OCI-LY3 (cell line): ENCODE results near the gene SLF2.

Experiments
- H2AFZ ChIP-seq: fragments of 200-600, 300-600 bp; shearing (Covaris generic); 2 replicates; pipeline ENCODE4 v1.6.0; 2014; ENCODE audit warnings: antibody characterized with exemption, low read depth, low read length
- H3K27ac ChIP-seq: fragments of 200-600, 300-600 bp; sonication (generic); 2 replicates; pipeline ENCODE4 v1.5.1; 2014; ENCODE audit warnings: mild to moderate bottlenecking, low read length, moderate library complexity, mixed read lengths
- H3K27me3 ChIP-seq: fragments of 200-600, 300-600 bp; sonication (generic); 2 replicates; pipeline ENCODE4 v1.6.1; 2014; ENCODE audit warnings: low read depth, low read length, mixed read lengths
- H3K36me3 ChIP-seq: fragments of 200-600, 300-600 bp; sonication (generic); replicated peaks from 2 replicates; pipeline ENCODE3; 2014; ENCODE audit warnings: low read depth, low read length, mixed read lengths
- H3K4me1 ChIP-seq: fragments of 300-600, 200-600 bp; sonication (generic); 2 replicates; pipeline ENCODE4 v1.6.1; 2014; ENCODE audit warnings: low read length, mixed read lengths
- H3K4me2 ChIP-seq: fragments of 200-600, 300-600 bp; sonication (generic); 2 replicates; pipeline ENCODE4 v1.6.1; 2014; ENCODE audit warnings: low read length, mixed read lengths
- H3K4me3 ChIP-seq: fragments of 300-600, 200-600 bp; sonication (generic); 2 replicates; pipeline ENCODE4 v1.5.1; 2014; ENCODE audit warnings: antibody characterized with exemption, mild to moderate bottlenecking, low read length, moderate library complexity
- H3K79me2 ChIP-seq: fragments of 300-600, 200-600 bp; shearing (Covaris generic); 2 replicates; pipeline ENCODE4 v1.6.1; 2014; ENCODE audit warnings: mild to moderate bottlenecking, low read length, mixed read lengths
- H3K9ac ChIP-seq: fragments of 300-600, 200-600 bp; shearing (Covaris generic); 2 replicates; pipeline ENCODE4 v1.6.0; 2014; ENCODE audit warnings: mild to moderate bottlenecking, low read length, moderate library complexity
- H3K9me3 ChIP-seq: fragments of 200-600, 300-600 bp; shearing (Covaris generic); 2 replicates; pipeline ENCODE4 v1.6.1; 2014; ENCODE audit warnings: low read length, mixed read lengths; ENCODE audit not compliant: insufficient read depth
- H4K20me1 ChIP-seq: fragments of 200-600, 300-600 bp; sonication (generic); 2 replicates; pipeline ENCODE4 v1.6.1; 2016; ENCODE audit warnings: low read length, mixed read lengths; ENCODE audit not compliant: insufficient read depth
- EZH2phosphoT487 ChIP-seq: fragments of 200-600 bp; shearing (Covaris generic); IDR thresholded peaks from 2 replicates; pipeline ENCODE4 v1.6.1; 2018; ENCODE audit warnings: antibody characterized with exemption, mixed run types, low read depth
- TF ChIP-seq, protein P1 (sequence below): fragments of 200-600, 300-600 bp; sonication (generic); IDR thresholded peaks from 2 replicates; pipeline ENCODE4 v1.5.1; 2014; ENCODE audit warnings: antibody characterized with exemption, low read length, low read depth

The SLF2 gene

DNA sequence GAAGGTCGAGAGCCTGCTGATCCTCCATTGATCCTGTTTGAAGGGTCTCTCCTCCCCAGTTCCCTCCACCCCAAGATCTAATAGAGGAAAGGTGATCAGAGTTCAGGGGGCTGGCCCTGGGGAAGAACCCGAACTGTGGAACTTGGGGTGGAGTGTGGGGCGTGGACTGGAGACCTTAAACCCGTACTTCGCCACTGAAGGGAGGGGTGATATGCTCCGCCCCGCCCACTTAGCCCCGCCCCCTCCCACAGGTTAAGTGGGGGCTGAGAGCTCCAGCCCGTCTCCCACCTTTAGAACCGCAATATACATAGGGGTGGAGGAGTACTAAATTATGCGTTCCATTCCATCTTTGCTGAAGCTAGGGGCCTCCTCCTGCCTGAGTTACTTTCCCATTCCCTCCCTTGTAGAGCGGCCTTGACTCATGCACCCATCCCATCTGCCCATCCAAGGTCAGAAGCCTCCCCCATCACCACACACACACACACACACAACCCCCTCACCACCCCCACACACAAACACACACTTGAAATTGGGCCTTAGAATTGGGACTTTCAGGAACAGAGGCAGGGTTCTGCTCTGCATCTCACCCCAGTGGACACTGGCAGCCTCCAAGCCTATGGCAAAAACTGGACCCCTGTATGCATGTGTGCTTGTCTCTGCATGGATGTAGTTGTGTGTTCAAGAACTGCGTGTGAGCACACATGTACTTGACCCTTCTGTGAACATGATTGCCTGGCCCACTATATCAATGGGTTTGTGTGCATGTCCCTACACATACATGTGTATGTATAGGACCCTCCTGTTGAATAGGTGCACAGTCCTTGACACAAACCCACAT, 57.5 kb downstream of the SLF2 start:
- H3K9ac ChIP-seq = peak overlapping the region; percentile 51; the same call in 1 of the 2 replicates
- H3K27ac ChIP-seq = no peak overlapping the region
- no peak overlapping the region for H2AFZ ChIP-seq
- H3K4me2 ChIP-seq = peak overlapping the region; percentile 79
- no peaks in the 10 kb centered on the region for H3K9me3 ChIP-seq
- peak overlapping the region; percentile 85 for H3K4me3 ChIP-seq
- no peaks in the 10 kb centered on the region for H3K36me3 ChIP-seq
- H4K20me1 ChIP-seq = no peaks in the 10 kb centered on the region
- no peaks in the 10 kb centered on the region for H3K79me2 ChIP-seq
- no peaks in the 10 kb centered on the region for H3K27me3 ChIP-seq
- peaks cover 7% of the 10 kb centered on the region; the same call in 1 of the 2 replicates for H3K4me1 ChIP-seq
- TF ChIP-seq EZH2phosphoT487 = no peak
- TF ChIP-seq, protein P1, sequence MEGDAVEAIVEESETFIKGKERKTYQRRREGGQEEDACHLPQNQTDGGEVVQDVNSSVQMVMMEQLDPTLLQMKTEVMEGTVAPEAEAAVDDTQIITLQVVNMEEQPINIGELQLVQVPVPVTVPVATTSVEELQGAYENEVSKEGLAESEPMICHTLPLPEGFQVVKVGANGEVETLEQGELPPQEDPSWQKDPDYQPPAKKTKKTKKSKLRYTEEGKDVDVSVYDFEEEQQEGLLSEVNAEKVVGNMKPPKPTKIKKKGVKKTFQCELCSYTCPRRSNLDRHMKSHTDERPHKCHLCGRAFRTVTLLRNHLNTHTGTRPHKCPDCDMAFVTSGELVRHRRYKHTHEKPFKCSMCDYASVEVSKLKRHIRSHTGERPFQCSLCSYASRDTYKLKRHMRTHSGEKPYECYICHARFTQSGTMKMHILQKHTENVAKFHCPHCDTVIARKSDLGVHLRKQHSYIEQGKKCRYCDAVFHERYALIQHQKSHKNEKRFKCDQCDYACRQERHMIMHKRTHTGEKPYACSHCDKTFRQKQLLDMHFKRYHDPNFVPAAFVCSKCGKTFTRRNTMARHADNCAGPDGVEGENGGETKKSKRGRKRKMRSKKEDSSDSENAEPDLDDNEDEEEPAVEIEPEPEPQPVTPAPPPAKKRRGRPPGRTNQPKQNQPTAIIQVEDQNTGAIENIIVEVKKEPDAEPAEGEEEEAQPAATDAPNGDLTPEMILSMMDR = no peak

DNA sequence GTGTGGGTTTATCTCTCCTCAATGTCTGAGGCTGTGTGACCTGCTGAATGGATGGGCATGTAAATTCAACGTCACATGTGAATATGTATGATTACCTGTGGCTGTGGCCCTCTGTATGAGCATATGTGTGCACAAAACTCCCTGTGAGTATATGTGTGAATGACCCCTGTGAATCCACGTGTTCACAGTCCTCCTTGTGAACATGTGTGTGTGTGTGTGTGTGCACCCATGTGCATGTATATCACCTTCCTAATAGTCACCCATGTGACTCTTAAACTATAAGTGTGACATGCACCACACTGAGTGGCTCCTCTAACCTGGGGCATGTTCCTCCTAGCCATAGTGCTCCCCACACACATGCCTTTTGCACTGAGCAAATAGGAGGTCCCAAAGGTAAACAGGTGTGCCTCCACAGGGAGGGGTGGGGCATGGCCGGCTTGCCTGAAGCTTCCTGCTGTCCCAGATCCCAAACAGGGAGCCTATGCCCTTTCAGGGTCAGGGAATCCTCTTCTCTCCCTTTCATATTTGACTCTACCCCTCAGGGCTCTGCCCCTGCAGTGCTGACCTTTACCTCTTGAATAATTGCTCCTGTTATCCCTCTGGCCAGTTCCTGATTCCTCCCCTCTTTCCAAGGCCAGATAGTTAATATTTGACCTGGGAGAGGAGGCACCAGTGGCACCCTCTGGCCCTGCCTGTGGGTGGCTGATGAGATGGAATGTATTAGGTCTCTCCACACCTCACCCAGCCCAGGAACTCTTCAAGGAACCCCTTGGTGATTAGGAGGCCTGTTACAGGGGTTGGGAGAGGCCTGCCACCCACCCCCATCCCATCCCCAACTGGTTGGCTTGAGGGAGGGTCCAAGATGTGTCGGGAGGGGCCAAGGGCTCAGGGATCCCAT, 58.4 kb downstream of the SLF2 start:
- peaks cover 7% of the 10 kb centered on the region; the same call in 1 of the 2 replicates for H3K4me1 ChIP-seq
- H3K27ac ChIP-seq = no peak overlapping the region
- no peaks in the 10 kb centered on the region for H3K27me3 ChIP-seq
- no peaks in the 10 kb centered on the region for H3K9me3 ChIP-seq
- no peak overlapping the region for H2AFZ ChIP-seq
- no peak overlapping the region for H3K9ac ChIP-seq
- TF ChIP-seq, protein P1 = no peak
- no peak for TF ChIP-seq EZH2phosphoT487
- H3K4me2 ChIP-seq = no peak overlapping the region
- no peaks in the 10 kb centered on the region for H4K20me1 ChIP-seq
- H3K36me3 ChIP-seq = no peaks in the 10 kb centered on the region
- no peak overlapping the region for H3K4me3 ChIP-seq
- H3K79me2 ChIP-seq = no peaks in the 10 kb centered on the region

- Histone ChIP-seq H3K79me2 (no peaks in the 10 kb centered on the region), H3K36me3 (no peaks in the 10 kb centered on the region), H3K9me3 (no peaks in the 10 kb centered on the region), H3K4me2 (no peak overlapping the region), H3K9ac (no peak overlapping the region), H2AFZ (no peak overlapping the region), H3K27me3 (no peaks in the 10 kb centered on the region), H3K27ac (no peak overlapping the region), H3K4me3 (no peak overlapping the region), H4K20me1 (no peaks in the 10 kb centered on the region), H3K4me1 (peaks cover 7% of the 10 kb centered on the region; the same call in 1 of the 2 replicates)
- no peak for TF ChIP-seq EZH2phosphoT487
- TF ChIP-seq, protein P1 = no peak
Observed at GRCh38 chr10:100972115-100972903, 59.5 kb downstream of the SLF2 start.
